SJCRH30 (cell line): ENCODE measurements around the gene SLC1A2. TPM values are rescaled to one million over a fixed set of nuclear protein-coding genes. Genes with fewer than 3 reads are reported as not detected.
"Not testable (repeated sequence)": the region's sequence is repeated elsewhere in the genome, so short reads cannot be mapped to it uniquely, and the experiment has no call there.

Experiments used
- DNase-seq, 2 experiments: peaks; one replicate each; pipeline ENCODE4 v3.0.0-alpha.2; 2015 to 2020
- H3K27ac ChIP-seq: fragments of 250-450 bp; sonication (Bioruptor Pico); 2 replicates; pipeline ENCODE4 v1.5.1; 2020; ENCODE audit warnings: mild to moderate bottlenecking, moderate library complexity
- H3K27me3 ChIP-seq: fragments of 250-450 bp; sonication (Bioruptor Pico); 2 replicates; pipeline ENCODE4 v1.5.1; 2020; ENCODE audit warnings: mild to moderate bottlenecking, moderate library complexity
- H3K36me3 ChIP-seq: fragments of 250-450 bp; sonication (Bioruptor Pico); 2 replicates; pipeline ENCODE4 v1.5.1; 2020; ENCODE audit warnings: mild to moderate bottlenecking, moderate library complexity
- H3K4me1 ChIP-seq: fragments of 250-450 bp; sonication (Bioruptor Pico); 2 replicates; pipeline ENCODE4 v1.5.1; 2020; ENCODE audit warnings: mild to moderate bottlenecking, moderate library complexity
- H3K4me3 ChIP-seq: fragments of 250-450 bp; sonication (Bioruptor Pico); 2 replicates; pipeline ENCODE4 v1.5.1; 2020; ENCODE audit warnings: mild to moderate bottlenecking, moderate library complexity
- H3K9me3 ChIP-seq: fragments of 250-450 bp; sonication (Bioruptor Pico); replicated peaks from 2 replicates; pipeline ENCODE4 v1.5.1; 2020; ENCODE audit warnings: mild to moderate bottlenecking, moderate library complexity
- total RNA-seq: library from RNA; depleted of rRNA; stranded (reverse); fragments of >200 nt; shearing (Covaris generic); gene quantifications from 2 replicates; pipeline ENCODE4 v1.2.3, GENCODE V29; 2014

The SLC1A2 gene
- total RNA-seq, 1 experiment from 2014 or later = not detected

- 0 out of 2 replicates have a peak, but pooled peaks cover 3% of the 10 kb centered on the region for H3K9me3 ChIP-seq
- no peak overlapping the region for H3K4me3 ChIP-seq
- no peaks in the 10 kb centered on the region; the same call in 1 of the 2 replicates for H3K27me3 ChIP-seq
- no peaks in the 10 kb centered on the region for H3K36me3 ChIP-seq
- DNase-seq = no peak
- H3K4me1 ChIP-seq = no peaks in the 10 kb centered on the region
- no peak overlapping the region for H3K27ac ChIP-seq
Observed at GRCh38 chr11:35233518-35233917, 185.8 kb downstream of the SLC1A2 start.

GRCh38 chr11:35232891-35233330, 186.4 kb downstream of the SLC1A2 start:
- no peaks in the 10 kb centered on the region; the same call in 1 of the 2 replicates for H3K27me3 ChIP-seq
- H3K27ac ChIP-seq = no peak overlapping the region
- no peaks in the 10 kb centered on the region for H3K4me1 ChIP-seq
- no peak overlapping the region for H3K4me3 ChIP-seq
- DNase-seq = no peak
- H3K36me3 ChIP-seq = no peaks in the 10 kb centered on the region
- 0 out of 2 replicates have a peak, but pooled peaks cover 3% of the 10 kb centered on the region for H3K9me3 ChIP-seq

DNA sequence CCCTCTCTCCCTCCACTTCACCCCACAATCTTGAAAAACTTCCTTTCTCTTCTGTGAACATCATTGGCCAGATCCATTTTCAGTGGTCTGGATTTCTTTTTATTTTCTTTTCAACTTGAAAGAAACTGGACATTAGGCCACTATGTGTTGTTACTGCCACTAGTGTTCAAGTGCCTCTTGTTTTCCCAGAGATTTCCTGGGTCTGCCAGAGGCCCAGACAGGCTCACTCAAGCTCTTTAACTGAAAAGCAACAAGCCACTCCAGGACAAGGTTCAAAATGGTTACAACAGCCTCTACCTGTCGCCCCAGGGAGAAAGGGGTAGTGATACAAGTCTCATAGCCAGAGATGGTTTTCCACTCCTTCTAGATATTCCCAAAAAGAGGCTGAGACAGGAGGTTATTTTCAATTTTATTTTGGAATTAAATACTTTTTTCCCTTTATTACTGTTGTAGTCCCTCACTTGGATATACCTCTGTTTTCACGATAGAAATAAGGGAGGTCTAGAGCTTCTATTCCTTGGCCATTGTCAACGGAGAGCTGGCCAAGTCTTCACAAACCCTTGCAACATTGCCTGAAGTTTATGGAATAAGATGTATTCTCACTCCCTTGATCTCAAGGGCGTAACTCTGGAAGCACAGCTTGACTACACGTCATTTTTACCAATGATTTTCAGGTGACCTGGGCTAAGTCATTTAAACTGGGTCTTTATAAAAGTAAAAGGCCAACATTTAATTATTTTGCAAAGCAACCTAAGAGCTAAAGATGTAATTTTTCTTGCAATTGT, 188.1 kb downstream of the SLC1A2 start:
- no peaks in the 10 kb centered on the region for H3K36me3 ChIP-seq
- H3K4me3 ChIP-seq = no peak overlapping the region
- no peak for DNase-seq
- 0 out of 2 replicates have a peak, but pooled peaks cover 3% of the 10 kb centered on the region for H3K9me3 ChIP-seq
- no peaks in the 10 kb centered on the region; the same call in 1 of the 2 replicates for H3K27me3 ChIP-seq
- H3K4me1 ChIP-seq = no peaks in the 10 kb centered on the region
- no peak overlapping the region for H3K27ac ChIP-seq

DNA sequence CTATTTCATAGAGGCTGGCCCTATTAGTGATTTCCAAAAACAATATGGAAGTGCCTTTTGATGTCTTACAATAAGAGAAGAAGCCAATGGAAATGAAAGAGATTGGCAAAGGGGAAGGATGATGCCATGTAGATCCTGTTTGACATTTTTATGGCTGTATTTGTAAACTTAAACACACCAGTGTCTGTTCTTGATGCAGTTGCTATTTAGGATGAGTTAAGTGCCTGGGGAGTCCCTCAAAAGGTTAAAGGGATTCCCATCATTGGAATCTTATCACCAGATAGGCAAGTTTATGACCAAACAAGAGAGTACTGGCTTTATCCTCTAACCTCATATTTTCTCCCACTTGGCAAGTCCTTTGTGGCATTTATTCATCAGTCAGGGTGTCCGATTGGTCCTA, 189.0 kb downstream of the SLC1A2 start:
- no peak for DNase-seq
- Histone ChIP-seq H3K4me3 (no peak overlapping the region), H3K36me3 (no peaks in the 10 kb centered on the region)

GRCh38 chr11:35228328-35228725, 191.0 kb downstream of the SLC1A2 start:
- H3K27ac ChIP-seq = no peak overlapping the region
- no peaks in the 10 kb centered on the region for H3K4me1 ChIP-seq
- no peak overlapping the region for H3K4me3 ChIP-seq
- H3K9me3 ChIP-seq = 0 out of 2 replicates have a peak, but pooled peaks cover 3% of the 10 kb centered on the region
- no peaks in the 10 kb centered on the region; the same call in 1 of the 2 replicates for H3K27me3 ChIP-seq
- no peaks in the 10 kb centered on the region for H3K36me3 ChIP-seq
- DNase-seq = no peak

More for the DNA sequence above, 189.0 kb downstream of the SLC1A2 start:
- Histone ChIP-seq H3K4me1 (no peaks in the 10 kb centered on the region), H3K27me3 (no peaks in the 10 kb centered on the region; the same call in 1 of the 2 replicates), H3K27ac (no peak overlapping the region), H3K9me3 (0 out of 2 replicates have a peak, but pooled peaks cover 3% of the 10 kb centered on the region)

DNA sequence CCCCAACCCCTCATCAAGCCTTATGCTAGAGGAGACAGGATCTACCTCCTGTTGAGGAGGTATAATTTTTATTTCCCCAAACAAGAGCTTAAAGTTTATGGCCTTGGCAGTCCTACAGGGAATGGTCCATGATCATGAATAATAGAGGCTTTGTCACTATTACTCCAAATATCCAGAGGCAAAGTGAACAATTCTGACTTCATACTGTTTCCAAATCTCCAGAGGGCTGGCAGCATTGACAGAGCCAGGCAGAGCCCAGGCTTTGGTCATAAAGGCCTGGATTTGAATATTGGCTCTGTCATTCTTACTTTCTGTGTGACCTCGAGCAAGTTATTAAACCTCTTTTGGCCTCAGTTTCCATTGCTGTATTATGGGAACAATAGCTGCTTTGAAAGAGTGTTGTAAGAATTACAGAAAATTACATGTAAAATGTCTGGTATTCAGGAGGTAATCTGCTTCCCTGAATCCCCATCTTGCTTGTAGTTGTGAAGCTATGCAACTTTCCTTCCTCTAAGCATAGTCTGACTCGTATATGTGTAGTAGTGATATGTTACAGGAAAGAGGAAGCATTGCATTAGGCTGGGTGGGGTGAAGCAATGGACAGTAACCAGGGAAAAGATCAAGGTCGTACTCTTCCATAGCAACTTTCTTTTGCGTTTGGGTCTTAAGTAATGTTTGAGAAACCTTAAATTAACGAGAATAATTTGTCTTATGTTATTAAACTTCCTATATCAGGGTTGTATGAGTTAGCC, 191.6 kb downstream of the SLC1A2 start:
- DNase-seq = no peak
- Histone ChIP-seq H3K27ac (no peak overlapping the region), H3K4me3 (no peak overlapping the region), H3K27me3 (no peaks in the 10 kb centered on the region; the same call in 1 of the 2 replicates), H3K4me1 (no peaks in the 10 kb centered on the region), H3K9me3 (0 out of 2 replicates have a peak, but pooled peaks cover 3% of the 10 kb centered on the region), H3K36me3 (no peaks in the 10 kb centered on the region)

GRCh38 chr11:35226756-35227155, 192.6 kb downstream of the SLC1A2 start:
- H3K36me3 ChIP-seq = not testable (repeated sequence)

DNA sequence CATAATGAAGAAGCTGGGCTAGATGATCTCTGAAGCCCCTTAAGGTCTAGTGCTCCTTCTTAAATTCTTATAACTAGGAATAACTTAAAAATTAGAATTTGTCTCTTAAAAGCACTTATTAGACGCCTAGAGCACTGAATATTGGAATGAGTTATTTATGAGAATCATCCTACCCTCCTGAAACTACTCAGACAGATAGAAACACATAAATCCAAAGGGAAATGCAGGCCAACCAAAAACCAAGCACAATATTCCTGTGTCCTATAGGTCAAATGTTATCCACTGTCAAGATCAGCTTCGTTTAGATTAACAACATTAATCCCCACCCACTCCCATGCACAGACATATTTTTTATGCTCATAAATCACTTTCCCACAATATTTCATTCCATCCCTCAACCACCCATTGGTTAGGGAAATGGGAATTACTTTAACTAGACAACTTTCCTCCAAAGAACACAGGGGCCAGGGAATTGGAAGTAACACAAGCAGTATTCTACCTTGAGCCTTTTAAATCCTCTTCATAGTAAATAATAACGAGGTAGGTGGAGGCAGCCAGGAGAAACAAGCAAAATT, 193.3 kb downstream of the SLC1A2 start:
- H3K36me3 ChIP-seq = no peaks in the 10 kb centered on the region
- no peak for DNase-seq
- no peaks in the 10 kb centered on the region for H3K27me3 ChIP-seq
- no peaks in the 10 kb centered on the region for H3K4me1 ChIP-seq
- H3K27ac ChIP-seq = no peak overlapping the region
- H3K4me3 ChIP-seq = no peak overlapping the region
- H3K9me3 ChIP-seq = no peaks in the 10 kb centered on the region

More at GRCh38 chr11:35226756-35227155, 192.6 kb downstream of the SLC1A2 start:
- H3K27ac ChIP-seq, H3K4me3 ChIP-seq, DNase-seq, H3K9me3 ChIP-seq, H3K4me1 ChIP-seq, H3K27me3 ChIP-seq: not testable (repeated sequence)

DNA sequence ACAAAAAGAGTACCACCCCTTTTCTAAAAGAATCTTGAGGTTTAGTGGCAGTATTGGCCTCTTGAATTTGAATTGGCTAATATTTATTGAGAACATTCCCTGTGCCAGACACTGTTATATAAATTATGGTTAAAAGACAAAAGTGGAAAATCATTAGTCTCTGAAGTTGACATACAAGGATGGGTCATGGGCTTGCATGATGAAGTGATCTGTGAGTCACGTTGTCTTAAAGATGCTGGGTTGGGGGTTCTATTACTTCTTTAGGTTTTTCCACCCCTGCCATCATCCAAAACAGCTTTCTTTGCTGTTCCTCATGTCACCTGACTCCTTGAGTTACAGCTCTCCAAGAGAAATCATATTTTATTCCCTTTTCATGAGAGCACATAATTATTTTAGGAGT, 195.4 kb downstream of the SLC1A2 start:
- no peaks in the 10 kb centered on the region for H3K4me1 ChIP-seq
- no peaks in the 10 kb centered on the region for H3K27me3 ChIP-seq
- H3K9me3 ChIP-seq = no peaks in the 10 kb centered on the region
- H3K36me3 ChIP-seq = no peaks in the 10 kb centered on the region
- H3K27ac ChIP-seq = no peak overlapping the region
- no peak overlapping the region for H3K4me3 ChIP-seq
- no peak for DNase-seq

GRCh38 chr11:35223371-35223796, 196.0 kb downstream of the SLC1A2 start:
- no peak overlapping the region for H3K4me3 ChIP-seq
- DNase-seq = peak; percentile 22 to 38
- H3K27ac ChIP-seq = no peak overlapping the region
- no peaks in the 10 kb centered on the region for H3K36me3 ChIP-seq
- no peaks in the 10 kb centered on the region for H3K4me1 ChIP-seq
- H3K9me3 ChIP-seq = no peaks in the 10 kb centered on the region
- no peaks in the 10 kb centered on the region for H3K27me3 ChIP-seq

GRCh38 chr11:35218956-35219355, 200.4 kb downstream of the SLC1A2 start:
- no peak overlapping the region for H3K4me3 ChIP-seq
- DNase-seq = no peak
- H3K9me3 ChIP-seq = no peaks in the 10 kb centered on the region
- no peaks in the 10 kb centered on the region for H3K36me3 ChIP-seq
- no peaks in the 10 kb centered on the region for H3K4me1 ChIP-seq
- no peaks in the 10 kb centered on the region for H3K27me3 ChIP-seq
- no peak overlapping the region for H3K27ac ChIP-seq

GRCh38 chr11:35216962-35217678, 202.2 kb downstream of the SLC1A2 start:
- no peak for DNase-seq
- no peaks in the 10 kb centered on the region for H3K36me3 ChIP-seq
- no peak overlapping the region for H3K27ac ChIP-seq
- no peaks in the 10 kb centered on the region for H3K4me1 ChIP-seq
- no peak overlapping the region for H3K4me3 ChIP-seq
- no peaks in the 10 kb centered on the region for H3K9me3 ChIP-seq
- H3K27me3 ChIP-seq = no peaks in the 10 kb centered on the region

DNA sequence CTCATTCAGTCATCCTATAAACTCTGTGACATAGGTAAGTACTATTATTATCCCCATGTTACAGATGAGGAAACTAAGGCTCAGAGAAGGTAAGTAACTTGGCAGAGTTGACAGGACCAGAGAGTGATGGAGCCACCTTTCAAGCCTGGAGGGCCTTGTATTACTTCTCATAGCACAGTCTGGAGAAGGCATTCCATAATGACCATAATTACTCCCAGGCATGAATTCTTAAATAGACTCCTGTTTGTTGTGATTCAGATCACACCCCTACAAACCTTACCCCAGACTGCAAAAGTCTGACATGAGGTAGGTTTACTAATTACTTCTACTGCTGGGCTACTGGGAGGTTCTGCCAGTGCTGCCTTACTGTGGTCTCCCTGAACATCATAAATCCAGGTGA, 203.4 kb downstream of the SLC1A2 start:
- Histone ChIP-seq H3K4me3 (no peak overlapping the region), H3K9me3 (no peaks in the 10 kb centered on the region), H3K36me3 (no peaks in the 10 kb centered on the region), H3K4me1 (no peaks in the 10 kb centered on the region), H3K27me3 (no peaks in the 10 kb centered on the region), H3K27ac (no peak overlapping the region)
- no peak for DNase-seq

- no peaks in the 10 kb centered on the region for H3K9me3 ChIP-seq
- H3K4me1 ChIP-seq = no peaks in the 10 kb centered on the region
- H3K27ac ChIP-seq = no peak overlapping the region
- DNase-seq = no peak
- no peaks in the 10 kb centered on the region for H3K36me3 ChIP-seq
- H3K27me3 ChIP-seq = no peaks in the 10 kb centered on the region
- H3K4me3 ChIP-seq = no peak overlapping the region
Observed at GRCh38 chr11:35214792-35215193, 204.6 kb downstream of the SLC1A2 start.
